DMS53 (cell line): ENCODE data around the gene RNASE2.
"Not testable (repeated sequence)": the region's sequence is repeated elsewhere in the genome, so short reads cannot be mapped to it uniquely, and the experiment has no call there.

Experiments
- DNase-seq: peaks from one replicate; lab custom pipeline; 2025; lab: John Stamatoyannopoulos, UW

Gene RNASE2

DNA sequence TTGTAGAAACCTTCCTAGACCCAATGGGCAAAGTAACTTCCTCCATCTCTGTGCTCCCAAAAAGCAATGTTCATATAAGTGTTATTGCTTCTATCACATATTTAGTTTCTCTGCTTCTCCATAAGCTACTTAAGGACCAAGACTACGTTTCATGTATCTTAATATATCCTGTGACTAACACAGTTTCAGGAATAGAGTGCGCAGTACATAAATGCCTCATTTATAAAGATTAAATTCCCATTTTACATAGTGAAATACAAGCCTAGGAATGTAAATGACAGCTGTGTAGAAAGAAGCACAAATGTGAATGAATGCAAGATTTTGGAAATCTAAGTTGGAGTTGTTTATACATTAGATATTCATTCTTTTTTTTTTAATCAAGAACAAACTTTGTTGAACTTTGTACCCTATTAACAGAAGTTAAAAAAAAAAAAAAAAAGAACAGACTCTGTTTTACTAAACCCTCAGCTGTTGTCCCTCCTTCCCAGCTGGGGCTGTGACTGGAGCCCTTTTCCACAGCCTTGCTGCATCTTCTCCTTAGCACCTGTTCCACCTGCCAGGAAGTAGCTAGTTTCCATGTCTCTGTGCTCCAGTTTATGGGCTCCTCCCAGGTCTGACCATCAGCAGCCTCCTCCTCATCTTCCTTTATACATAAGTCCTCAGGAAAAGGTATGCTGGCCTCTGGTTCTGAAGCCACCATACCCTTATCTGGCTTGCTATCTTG lies 27.5 kb downstream of the RNASE2 start:
- no peak for DNase-seq

- DNase-seq: not testable (repeated sequence)
These were observed 30.4 kb downstream of the RNASE2 start for GRCh38 chr14:20985650-20986049.

- DNase-seq: peak; percentile 9
These were observed 31.5 kb downstream of the RNASE2 start for GRCh38 chr14:20986811-20987210.

- no peak for DNase-seq
These were observed 33.6 kb downstream of the RNASE2 start for GRCh38 chr14:20988717-20989470.

GRCh38 chr14:20989471-20989786 lies 34.1 kb downstream of the RNASE2 start:
- no peak for DNase-seq

DNA sequence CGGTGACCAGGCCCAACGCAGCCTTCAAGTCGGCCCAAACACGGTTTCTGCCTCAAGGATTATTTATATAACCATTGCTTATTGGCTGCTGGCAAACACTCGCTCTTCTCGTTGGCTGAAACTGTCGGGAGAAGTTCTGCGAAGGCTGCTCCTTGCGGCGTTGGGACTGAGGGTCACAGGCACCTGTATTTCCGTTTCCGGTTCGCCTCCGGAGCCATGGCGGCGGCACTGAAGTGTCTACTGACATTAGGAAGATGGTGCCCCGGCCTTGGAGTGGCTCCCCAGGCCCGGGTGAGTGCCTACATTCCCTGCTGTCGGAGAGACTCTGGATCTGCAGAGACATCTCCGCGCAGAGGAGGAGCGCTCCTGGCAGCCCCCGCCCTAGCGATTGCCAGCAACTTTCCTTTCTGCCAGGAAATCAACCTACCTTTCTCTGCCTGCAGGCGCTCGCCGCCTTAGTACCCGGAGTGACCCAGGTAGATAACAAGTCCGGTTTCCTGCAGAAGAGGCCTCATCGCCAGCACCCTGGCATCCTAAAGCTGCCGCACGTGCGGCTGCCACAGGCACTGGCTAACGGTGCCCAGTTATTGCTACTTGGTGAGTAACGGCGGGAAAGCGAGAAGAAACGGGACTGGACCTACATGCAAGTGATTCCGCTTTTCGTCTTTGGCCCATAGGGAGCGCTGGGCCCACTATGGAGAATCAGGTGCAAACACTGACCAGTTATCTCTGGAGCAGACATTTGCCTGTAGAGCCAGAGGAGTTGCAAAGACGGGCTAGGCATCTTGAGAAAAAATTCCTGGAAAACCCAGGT lies 34.7 kb downstream of the RNASE2 start, which contains the start of gene METTL17:
Gene METTL17, plus strand, starts transcription at position 194 of the 814 bp plus-strand sequence. Its CDS starts 23 bp downstream, at position 217.
- DNase-seq: peak; percentile 85

DNA sequence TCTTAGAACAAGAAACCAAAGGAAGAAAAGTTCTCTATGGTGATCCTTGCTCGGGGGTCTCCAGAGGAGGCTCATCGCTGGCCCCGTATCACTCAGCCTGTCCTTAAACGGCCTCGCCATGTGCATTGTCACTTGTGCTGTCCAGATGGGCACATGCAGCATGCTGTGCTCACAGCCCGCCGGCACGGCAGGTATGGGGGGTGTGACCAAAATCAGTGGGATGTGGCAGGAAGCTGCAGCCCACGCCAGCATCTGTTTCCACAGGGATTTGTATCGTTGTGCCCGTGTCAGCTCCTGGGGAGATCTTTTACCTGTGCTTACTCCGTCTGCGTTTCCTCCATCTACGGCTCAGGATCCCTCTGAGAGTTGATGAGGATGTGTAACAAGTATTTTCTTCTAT lies 41.2 kb downstream of the RNASE2 start:
- DNase-seq: no peak

DNA sequence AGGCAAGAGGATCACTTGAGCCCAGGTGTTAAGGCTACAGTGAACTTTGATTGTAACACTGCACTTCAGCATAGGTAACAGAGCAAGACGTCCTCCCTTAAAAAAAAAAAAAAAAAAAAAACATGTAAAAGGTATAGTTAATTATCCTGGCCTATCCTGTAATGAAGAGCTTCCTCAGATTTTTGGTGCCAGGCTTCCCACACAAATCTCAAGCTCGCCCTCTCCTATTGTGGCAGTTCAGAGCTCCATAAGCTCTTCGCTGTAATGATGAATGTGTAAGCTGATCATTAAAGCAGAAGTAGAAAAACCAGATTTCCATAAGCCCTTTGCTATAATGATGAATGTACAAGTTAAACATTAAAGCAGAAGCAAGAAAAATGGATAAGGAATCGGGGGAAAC lies 41.8 kb downstream of the RNASE2 start:
- DNase-seq: no peak

- DNase-seq: no peak
These were observed 42.3 kb downstream of the RNASE2 start for GRCh38 chr14:20997564-20997963.

DNA sequence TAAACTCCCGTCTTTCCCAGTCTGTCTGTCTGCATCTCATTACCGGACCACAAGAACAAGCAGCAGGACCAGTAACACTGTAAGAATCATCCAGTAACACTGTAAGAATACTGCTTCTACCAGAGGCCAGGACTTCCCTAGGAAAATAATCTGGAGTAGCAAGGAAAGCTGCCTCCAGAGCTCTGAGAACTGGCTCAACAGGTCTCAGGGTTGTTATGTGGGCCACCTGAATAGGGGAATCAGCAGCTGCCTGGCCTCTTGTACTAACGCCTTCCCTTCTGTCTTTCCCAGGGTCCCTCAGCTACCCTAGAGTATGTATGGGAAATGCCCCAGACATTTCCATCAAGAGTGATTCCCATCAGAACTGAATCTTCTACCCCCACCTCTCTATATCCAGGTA lies 42.9 kb downstream of the RNASE2 start:
- peak; percentile 0 for DNase-seq

GRCh38 chr14:20998674-20999366 lies 43.5 kb downstream of the RNASE2 start, which contains the start of gene SLC39A2:
TSS of gene SLC39A2 (plus strand) at chr14:20999293. CDS start at chr14:20999447, 154 bp downstream.
- no peak for DNase-seq

- DNase-seq: no peak
These were observed 44.3 kb downstream of the RNASE2 start for GRCh38 chr14:20999591-20999990.

DNA sequence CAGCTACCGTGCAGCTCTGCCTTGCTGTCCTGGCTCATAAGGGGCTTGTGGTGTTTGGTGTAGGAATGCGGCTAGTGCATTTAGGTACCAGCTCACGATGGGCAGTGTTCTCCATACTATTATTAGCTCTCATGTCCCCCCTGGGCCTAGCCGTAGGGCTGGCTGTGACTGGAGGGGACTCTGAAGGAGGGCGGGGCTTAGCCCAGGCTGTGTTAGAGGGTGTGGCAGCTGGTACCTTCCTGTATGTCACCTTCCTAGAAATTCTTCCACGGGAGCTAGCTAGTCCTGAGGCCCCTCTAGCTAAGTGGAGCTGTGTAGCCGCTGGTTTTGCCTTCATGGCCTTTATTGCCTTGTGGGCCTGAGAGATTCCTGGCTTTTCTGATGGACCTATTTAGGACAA lies 45.9 kb downstream of the RNASE2 start:
- no peak for DNase-seq

- no peak for DNase-seq
These were observed 48.6 kb downstream of the RNASE2 start for GRCh38 chr14:21003788-21004346.
